ENCODE results near the gene NDUFS3. TPM values are rescaled to one million over a fixed set of nuclear protein-coding genes. Genes with fewer than 3 reads are reported as not detected.
"Not testable (repeated sequence)": the region's sequence is repeated elsewhere in the genome, so short reads cannot be mapped to it uniquely, and the experiment has no call there.

NDUFS3 gene
- total RNA-seq, 4 donors from 2014 or later = 55.1 to 65.4 (median 61.1) TPM

DNA sequence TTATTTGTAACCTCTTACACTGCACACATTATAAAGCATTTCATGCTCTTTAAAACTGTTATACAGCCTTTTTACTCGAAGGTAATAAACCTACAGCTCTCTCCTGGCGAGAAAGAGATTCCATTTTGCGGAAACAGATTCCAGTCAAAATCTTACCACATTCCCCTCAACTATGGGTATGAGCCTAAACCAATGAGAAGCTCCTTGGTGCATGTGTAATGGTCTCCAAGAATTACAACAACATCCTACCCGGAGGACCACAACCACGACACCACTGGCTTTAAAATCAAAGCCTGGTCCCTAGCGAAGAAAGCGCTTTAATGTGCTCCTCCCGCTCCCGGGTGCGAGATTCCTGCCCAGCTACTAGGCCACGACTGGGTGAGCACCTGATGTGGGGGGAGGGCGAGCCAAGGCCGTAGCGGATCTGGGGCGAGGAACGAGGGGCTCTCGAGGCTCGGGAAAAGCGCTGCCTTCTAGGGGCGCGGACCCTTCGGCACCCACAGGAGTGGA, 26.8 kb upstream of the NDUFS3 start:
- Histone ChIP-seq H3K27ac (peak overlapping the region; percentile 90 to 97 (median 92)), H3K4me1 (peaks cover 0 to 57% (median 19%) of the 10 kb centered on the region in 4 donors), H3K36me3 (peaks cover 0 to 4% (median 0%) of the 10 kb centered on the region in 3 donors), H3K27me3 (no peaks in the 10 kb centered on the region), H3K9me3 (no peaks in the 10 kb centered on the region), H3K4me3 (peak overlapping the region; percentile 92 to 99 (median 96))
- DNase-seq (ENCODE audit: low spot score in 2 of 2) = no peak
- no peak for TF ChIP-seq POLR2A (IDR thresholded peaks at IDR 0.05)
- TF ChIP-seq EP300 (IDR thresholded peaks at IDR 0.05) = no peak
- TF ChIP-seq, protein P1, sequence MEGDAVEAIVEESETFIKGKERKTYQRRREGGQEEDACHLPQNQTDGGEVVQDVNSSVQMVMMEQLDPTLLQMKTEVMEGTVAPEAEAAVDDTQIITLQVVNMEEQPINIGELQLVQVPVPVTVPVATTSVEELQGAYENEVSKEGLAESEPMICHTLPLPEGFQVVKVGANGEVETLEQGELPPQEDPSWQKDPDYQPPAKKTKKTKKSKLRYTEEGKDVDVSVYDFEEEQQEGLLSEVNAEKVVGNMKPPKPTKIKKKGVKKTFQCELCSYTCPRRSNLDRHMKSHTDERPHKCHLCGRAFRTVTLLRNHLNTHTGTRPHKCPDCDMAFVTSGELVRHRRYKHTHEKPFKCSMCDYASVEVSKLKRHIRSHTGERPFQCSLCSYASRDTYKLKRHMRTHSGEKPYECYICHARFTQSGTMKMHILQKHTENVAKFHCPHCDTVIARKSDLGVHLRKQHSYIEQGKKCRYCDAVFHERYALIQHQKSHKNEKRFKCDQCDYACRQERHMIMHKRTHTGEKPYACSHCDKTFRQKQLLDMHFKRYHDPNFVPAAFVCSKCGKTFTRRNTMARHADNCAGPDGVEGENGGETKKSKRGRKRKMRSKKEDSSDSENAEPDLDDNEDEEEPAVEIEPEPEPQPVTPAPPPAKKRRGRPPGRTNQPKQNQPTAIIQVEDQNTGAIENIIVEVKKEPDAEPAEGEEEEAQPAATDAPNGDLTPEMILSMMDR (IDR thresholded peaks at IDR 0.05) = no peak
- 1% methylated on average over 21 to 22 of the region's 22 CpGs for WGBS, 2 donors

DNA sequence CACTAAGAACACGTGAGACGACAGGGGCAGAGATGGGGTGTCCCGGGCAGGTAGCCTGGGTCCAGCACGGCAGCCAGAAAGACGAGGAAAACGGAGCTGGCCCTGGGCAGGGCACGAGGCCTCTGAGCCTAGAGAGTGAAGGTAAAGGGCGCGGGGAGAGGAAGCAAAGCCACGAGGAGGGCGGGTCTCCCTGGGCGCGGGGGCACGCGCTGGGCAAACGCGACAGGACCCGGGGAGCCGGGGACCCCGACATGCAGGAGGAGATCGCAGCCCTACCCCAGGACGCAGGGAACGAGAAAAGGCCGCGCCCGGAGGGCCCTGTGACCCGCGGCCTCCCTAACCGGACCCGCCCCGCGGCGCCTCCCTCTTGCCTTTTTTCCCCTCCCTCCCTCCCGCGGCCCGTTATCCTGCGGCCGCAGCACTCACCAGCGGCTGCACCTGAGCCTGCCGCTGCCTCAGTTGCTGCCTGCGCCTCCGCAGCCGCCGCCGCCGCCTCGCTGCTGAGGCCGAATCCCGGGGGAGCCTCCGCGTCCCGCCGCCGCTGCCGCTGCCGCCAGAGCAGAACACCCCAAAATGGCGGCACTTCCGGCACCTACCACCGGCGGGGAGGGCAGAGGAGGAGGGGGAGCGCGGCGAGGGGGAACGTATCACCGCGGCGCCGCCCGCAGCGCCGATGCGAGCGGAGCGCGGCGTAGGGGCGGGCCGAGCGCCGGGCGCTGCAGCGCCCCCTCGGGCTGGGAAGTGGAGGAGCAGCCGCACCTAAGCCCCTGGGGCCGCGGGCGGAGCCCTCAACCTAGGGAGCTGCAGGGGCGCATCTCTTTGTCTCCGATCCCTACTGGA, 26.1 kb upstream of the NDUFS3 start, which contains the start of gene CELF1:
Gene CELF1, minus strand, starts transcription at position 567 of the 840 bp plus-strand sequence. CDS start 53,609 bp downstream, outside the sequence.
- peak; percentile 80 to 82 for DNase-seq (ENCODE audit: low spot score in 2 of 2)
- Histone ChIP-seq H3K4me3 (peak within 1 kb of the TSS; percentile 92 to 99 (median 96)), H3K9me3 (no peaks in the 10 kb centered on the region), H3K36me3 (peaks cover 0 to 4% (median 0%) of the 10 kb centered on the region in 3 donors), H3K4me1 (peaks cover 0 to 50% (median 16%) of the 10 kb centered on the region in 4 donors), H3K27ac (peak within 1 kb of the TSS; percentile 90 to 97 (median 92)), H3K27me3 (no peaks in the 10 kb centered on the region)
- TF ChIP-seq, protein P1 (IDR thresholded peaks at IDR 0.05) = peak; percentile 95 to 98 (median 98)
- peak in 1 of 2 donors; percentile 84 for TF ChIP-seq EP300 (IDR thresholded peaks at IDR 0.05)
- peak; percentile 67 to 68 for TF ChIP-seq POLR2A (IDR thresholded peaks at IDR 0.05)
- 0 to 1% methylated on average over 56 to 87 of the region's 89 CpGs for WGBS, 2 donors

DNA sequence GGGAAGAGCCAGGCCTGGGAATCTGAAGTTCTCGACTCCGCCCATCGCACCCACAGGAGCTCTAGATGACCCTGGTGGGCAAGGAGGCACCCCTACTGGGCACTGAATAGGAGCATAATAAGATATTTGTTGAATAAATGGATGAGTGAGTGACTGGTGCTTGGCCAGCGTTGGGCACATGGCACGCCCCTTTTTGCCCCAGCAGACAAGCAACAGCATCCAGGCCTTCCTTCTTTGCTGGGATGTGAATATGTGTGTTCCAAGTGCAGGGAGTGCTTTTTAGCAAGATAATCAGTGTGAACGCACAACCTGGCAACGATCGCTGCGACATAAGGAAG, 25.5 kb upstream of the NDUFS3 start:
- peaks cover 0 to 44% (median 14%) of the 10 kb centered on the region in 4 donors for H3K4me1 ChIP-seq
- peak overlapping the region; percentile 90 to 97 (median 92) for H3K27ac ChIP-seq
- H3K36me3 ChIP-seq = peaks cover 0 to 4% (median 0%) of the 10 kb centered on the region in 3 donors
- DNase-seq (ENCODE audit: low spot score in 2 of 2) = peak; percentile 18 to 25
- WGBS, 2 donors = 9 to 11% methylated on average over 9 of the region's 9 CpGs
- no peaks in the 10 kb centered on the region for H3K27me3 ChIP-seq
- TF ChIP-seq EP300 (IDR thresholded peaks at IDR 0.05) = no peak
- TF ChIP-seq, protein P1 (IDR thresholded peaks at IDR 0.05) = no peak
- TF ChIP-seq POLR2A (IDR thresholded peaks at IDR 0.05) = no peak
- no peaks in the 10 kb centered on the region for H3K9me3 ChIP-seq
- peak overlapping the region; percentile 92 to 99 (median 96) for H3K4me3 ChIP-seq

DNA sequence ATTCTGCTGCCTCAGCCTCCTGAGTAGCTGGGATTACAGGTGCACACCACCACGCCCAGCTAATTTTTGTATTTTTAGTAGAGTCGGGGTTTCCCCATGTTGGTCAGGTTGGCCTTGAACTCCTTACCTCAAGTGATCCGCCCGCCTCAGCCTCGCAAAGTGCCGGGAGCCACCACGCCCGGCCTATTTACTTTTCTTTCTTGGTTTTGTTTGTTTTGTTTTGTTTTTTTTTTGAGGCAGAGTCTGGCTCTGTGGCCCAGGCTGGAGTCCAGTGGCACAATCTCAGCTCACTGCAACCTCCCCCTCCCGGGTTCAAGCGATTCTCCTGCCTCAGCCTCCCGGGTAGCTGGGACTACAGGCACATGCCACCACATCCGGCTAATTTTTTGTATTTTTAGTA, 21.9 kb upstream of the NDUFS3 start:
- not testable (repeated sequence) for DNase-seq (ENCODE audit: low spot score in 2 of 2); H3K27me3 ChIP-seq; H3K4me3 ChIP-seq; H3K4me1 ChIP-seq; H3K9me3 ChIP-seq; H3K27ac ChIP-seq; H3K36me3 ChIP-seq
- WGBS, 2 donors = 96 to 97% methylated on average over 12 of the region's 12 CpGs

DNA sequence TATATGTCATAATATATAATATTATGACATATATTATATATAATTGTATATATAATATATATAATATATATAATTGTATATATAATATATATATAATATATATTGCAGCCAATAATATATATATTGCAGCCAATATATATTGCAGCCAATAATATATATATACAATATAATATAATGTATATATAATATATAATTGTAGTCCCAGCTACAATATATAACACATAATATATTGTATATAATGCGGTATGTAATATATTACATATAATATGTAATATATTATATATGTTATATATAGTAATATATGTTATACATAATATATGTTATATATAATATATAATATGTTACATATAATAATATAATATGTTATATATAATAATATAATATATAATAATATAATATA, 20.2 kb upstream of the NDUFS3 start:
- Histone ChIP-seq H3K9me3 (no peaks in the 10 kb centered on the region), H3K4me1 (peaks cover 0 to 2% (median 0%) of the 10 kb centered on the region in 4 donors), H3K4me3 (no peak overlapping the region), H3K27me3 (no peaks in the 10 kb centered on the region), H3K27ac (no peak overlapping the region), H3K36me3 (peaks cover 0 to 4% (median 0%) of the 10 kb centered on the region in 3 donors)
- 80 to 100% methylated on average over 1 of the region's 1 CpG for WGBS, 2 donors
- DNase-seq (ENCODE audit: low spot score in 2 of 2) = no peak
- TF ChIP-seq EP300 (IDR thresholded peaks at IDR 0.05) (no peak), POLR2A (IDR thresholded peaks at IDR 0.05) (no peak)
- TF ChIP-seq, protein P1 (IDR thresholded peaks at IDR 0.05) = no peak
